GM19463 (cell line): ENCODE data around the gene NF2.
"Not testable (repeated sequence)": the region's sequence is repeated elsewhere in the genome, so short reads cannot be mapped to it uniquely, and the experiment has no call there.

Experiments
- ATAC-seq: cut with Tn5 transposase; IDR thresholded peaks from one replicate; pipeline ENCODE4 v1.9.1; 2021; ENCODE audit warnings: mild to moderate bottlenecking, moderate library complexity; ENCODE audit not compliant: unreplicated experiment

The NF2 gene

DNA sequence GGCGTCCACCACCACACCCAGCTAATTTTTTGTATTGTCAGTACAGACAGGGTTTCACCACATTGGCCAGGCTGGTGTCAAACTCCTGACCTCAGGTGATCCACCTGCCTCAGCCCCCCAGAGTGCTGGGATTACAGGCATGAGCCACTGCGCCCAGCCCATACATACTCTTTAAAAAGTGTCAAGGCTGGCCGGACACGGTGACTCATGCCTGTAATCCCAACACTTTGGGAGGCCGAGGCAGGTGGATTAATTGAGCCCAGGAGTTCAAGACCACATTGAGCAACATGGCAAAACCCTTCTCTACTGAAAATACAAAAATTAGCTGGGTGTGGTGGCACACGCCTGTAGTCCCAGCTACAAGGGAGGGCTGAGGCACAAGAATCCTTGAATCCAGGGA is 9.0 kb upstream of the NF2 start:
- ATAC-seq, result not testable (repeated sequence)

DNA sequence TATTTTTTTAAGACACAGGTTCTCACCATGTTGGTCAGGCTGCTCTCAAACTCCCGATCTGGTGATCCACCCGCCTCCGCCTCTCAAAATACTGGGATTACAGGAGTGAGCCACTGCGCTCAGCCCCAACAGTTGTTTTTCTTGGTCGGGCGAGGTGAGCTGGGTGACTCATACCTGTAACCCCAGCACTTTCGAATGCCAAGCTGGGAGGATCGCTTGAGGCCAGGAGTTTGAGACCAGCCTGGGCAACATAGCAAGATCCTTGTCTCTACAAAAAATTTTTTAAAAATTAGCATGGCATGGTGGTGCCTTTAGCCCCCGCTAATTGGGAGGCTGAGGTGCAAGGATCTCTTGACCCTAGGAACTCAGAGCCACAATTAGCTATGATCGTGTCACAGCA is 7.0 kb upstream of the NF2 start:
- ATAC-seq, result no peak

DNA sequence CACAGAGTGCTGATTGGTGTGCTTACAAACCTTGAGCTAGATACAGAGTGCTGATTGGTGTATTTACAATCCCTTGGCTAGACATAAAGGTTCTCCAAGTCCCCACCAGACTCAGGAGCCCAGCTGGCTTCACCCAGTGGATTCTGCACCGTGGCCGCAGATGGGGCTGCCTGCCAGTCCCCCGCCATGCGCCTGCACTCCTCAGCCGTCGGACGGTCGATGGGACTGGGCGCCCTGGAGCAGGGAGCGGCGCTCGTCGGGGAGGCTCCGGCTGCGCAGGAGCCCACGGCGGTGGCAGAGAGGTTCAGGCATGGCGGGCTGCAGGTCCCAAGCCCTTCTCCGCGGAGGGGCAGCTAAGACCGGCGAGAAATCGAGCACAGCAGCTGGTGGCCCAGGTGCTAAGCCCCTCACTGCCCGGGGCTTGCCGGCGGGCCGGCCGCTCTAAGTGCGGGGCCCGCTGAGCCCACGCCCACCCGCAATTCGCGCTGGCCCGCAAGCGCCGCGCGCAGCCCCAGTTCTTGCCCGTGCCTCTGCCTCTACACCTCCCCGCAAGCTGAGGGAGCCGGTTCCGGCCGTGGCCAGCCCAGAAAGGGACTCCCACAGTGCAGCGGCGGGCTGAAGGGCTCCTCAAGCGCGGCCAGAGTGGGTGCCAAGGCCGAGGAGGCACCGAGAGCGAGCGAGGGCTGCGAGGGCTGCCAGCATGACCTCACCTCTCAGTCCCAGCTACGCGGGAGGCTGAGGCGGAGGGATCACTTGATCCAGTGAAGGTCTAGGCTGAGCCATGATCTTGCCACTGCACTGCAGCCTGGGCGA is 5.4 kb upstream of the NF2 start:
- ATAC-seq, result not testable (repeated sequence)

DNA sequence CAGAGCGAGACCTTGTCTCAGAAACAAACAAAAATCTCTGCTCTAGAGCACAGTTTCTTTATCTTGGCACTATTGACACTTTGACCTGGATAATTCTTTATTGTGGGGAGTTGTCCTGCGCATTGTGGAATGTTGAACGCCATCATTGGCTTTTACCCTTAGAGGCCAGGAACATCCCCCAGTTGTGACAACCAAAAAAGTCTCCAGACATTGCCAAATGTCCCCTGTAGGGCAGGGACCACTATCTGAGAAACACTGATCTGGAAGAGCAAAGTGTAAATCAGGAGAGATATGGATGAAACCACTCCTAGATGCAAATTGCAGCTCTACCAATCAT is 4.8 kb upstream of the NF2 start:
- no peak for ATAC-seq

DNA sequence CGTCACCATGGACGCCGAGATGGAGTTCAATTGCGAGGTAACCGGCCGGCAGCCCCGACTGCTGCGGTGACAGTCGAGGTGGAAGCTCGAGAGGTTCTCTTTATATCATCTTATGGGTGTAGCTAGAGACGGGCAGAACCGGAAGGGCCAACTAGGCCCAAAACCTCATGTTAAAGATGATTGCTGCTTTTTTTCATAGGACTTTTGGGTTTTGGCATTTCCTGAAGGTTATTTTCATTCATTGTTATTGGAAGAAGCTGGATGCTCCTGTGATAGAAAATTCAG is 585 bp downstream of the NF2 start:
- ATAC-seq, result no peak

DNA sequence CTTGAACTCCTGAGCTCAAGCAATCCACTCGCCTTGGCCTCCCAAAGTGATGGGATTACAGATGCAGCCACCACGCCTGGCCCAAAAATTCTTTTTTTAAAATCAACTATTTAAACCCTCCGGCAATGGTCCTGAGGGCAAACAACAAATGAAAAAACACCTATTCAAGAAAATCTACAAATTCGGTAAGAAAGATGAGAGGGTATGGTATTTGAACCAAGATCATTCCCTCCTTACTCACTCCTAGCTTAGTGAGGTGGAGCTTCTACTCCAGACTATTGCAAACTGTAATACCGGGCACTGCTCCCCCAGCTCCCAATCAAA is 2.1 kb downstream of the NF2 start:
- no peak for ATAC-seq

DNA sequence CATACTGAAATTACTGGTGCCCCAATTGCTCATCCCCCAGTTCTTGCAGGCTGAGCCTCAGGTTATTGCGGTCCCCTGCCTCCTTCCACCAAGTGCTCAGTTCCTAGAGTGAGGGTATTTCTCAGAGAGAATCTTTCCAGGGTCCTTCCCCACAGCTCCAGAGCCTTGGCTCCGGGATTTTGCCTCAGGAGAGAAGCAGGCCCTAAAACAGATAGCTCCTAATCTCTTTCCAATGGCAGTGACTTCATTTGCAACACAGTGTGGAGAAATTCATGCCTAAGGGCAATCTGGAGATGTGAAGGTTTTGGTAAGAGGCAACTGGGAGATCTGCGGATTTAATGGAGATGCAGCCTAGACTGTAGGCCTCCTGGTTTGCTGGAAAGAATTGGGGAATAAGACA is 2.9 kb downstream of the NF2 start:
- no peak for ATAC-seq

DNA sequence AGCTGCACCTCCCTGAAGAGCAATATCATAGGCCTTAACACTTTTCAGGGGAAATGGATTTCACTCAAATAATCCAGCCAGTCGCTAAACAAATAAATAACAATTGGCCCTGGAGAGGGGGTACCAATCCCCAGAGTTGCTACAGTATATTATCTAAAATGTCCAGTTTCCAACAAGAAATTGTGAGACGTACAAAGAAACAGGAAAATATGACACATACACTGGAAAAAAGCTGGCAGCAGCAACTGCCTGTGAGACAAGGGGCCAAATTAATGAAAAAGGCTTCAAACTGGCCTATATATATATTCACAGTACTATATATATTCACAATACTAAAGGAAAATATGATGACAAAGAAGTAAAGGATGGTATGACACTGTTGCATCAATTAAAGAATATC is 4.0 kb downstream of the NF2 start:
- ATAC-seq, result no peak

DNA sequence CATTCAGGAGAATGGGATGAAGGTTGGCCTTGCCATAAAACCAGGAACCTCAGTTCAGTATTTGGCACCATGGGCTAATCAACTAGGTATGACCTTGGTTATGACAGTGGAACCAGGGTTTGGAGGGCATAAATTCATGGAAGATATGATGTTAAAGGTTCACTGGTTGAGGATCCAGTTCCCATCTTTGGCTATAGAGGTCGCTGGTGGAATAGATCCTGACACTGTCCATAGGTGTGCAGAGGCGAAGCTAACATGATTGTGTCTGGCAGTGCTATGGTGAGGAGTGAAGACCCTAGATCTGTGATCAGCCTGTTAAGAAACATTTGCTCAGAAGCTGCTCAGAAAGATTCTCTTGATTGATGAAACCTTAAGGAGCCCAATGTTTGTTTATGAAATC is 5.7 kb downstream of the NF2 start:
- no peak for ATAC-seq

DNA sequence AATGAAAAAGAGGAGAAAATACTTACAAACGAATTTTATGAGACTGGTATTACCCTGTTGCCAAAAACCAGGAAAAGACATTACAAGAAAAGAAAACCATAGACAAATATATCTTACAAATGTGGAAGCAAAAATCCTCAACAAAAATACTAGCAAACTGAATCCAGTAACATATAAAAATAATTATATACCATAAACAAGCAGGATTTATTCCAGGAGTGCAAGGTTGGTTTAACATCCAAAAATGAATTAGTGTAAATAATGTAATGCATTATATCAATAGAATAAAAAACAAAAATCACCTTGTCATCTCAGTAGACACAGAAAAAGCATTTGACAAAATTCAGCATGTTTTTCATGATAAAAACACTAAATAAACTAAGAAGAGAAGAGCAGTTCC is 7.3 kb downstream of the NF2 start:
- no peak for ATAC-seq

DNA sequence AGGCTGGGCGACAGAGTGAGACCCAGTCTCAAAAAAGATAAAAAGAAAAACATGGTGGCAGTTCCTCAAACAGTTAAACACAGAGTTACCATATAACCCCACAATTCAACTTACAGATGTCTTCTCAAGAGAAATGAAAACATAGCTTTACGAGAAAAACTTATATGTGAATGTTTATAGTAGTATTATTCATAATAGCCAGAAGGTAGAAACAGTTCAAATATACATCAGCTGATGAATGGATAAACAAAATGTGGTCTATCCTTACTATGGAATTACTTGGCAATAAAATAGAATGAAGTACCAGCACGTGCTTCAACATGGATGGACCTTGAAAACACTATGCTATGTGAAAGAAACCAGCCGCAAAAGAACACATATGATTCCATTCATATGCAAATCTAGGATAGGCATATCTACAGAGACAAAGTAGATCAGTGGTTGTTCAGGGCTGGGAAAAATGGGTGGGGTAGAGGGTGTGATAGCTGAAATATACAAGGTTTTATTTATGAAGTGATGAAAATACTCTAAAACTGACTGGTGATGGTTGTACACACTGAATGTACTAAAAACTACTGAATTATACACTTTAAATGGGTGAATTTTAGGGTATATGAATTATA is 12.4 kb downstream of the NF2 start:
- ATAC-seq, result no peak

DNA sequence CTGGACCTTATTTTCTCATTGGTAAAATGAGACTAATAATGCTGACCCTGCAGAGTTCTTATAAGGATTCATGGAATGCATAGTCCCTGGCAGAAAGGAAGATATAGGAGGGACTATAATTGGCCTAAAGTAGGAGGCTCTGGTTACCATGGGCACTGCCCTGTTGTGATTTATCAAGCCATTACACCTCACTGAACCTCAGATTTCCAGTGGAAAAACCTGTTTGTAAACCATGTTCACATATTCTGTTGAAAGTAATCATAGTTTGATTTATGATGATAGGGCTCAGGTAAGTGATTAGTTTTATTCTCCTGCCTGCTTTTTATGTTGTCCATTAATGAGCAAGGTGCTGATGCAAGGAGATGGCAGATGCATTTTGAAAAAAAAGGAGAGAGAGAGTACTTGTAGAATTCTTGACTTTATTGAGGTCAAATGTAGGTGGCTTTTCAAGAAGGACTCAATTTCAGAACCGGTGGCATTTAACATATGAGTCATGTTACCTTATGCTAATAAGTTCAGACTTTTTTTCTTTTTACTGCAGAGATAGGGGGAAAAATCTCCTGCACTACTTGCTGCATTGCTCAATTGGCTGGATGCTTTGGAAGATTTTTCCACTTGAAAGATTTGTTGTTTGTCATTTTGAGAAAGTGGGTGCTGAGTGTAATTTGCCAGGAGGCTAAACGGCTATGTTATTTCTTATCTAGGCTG is 14.6 kb downstream of the NF2 start:
- no peak for ATAC-seq

DNA sequence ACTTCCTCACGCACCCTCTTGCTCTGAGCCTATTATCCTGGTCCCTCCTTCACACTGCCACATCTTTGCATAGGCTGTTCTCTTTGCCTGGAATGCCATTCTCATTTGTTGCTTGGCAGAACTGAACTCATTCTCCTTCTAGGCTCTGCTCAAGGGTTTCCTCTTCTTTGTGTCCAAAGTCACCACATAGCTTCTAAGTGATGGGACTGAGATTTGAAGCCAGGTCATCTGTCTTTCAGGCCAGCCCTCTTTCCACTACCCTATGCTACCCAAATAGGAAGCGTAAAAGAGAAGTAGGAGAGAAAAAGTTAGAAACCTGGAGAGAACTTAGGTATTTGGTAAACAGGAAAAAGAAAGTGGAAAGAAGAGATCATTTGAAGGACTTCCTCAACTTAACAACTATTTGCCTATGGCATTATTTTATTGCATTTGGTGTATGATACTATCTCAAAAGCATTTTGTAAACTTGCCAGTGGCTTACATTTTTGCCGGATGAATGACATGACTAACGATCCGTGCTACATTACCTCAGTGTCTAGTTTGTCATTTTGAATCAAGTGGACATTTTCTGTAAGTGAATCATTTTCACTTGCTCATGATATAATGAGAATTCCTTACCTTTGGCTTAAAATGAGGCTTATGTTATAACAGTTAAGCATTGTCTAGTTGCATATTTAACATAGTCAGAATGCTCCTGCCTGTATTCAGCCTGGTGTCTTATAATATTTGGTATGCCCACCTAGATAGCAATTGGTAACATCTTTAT is 18.5 kb downstream of the NF2 start:
- ATAC-seq, result no peak

DNA sequence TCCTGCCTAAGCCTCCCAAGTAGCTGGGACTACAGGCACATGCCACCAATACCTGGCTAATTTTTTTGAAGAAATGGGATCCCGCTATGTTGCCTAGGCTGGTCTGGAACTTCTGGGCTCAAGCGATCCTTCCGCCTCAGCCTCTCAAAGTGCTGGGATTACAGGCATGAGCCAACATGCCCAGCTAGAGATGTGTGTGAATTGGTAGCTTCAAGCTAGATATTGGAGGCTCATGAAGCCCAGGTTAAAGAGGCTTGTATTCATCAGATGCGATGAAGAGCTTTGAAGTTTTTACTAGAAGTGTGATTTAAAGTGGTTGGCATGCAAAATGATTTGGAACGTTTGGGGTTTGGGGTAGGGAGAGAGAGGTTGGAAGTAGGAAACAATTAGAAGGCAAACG is 19.6 kb downstream of the NF2 start:
- ATAC-seq, result no peak

DNA sequence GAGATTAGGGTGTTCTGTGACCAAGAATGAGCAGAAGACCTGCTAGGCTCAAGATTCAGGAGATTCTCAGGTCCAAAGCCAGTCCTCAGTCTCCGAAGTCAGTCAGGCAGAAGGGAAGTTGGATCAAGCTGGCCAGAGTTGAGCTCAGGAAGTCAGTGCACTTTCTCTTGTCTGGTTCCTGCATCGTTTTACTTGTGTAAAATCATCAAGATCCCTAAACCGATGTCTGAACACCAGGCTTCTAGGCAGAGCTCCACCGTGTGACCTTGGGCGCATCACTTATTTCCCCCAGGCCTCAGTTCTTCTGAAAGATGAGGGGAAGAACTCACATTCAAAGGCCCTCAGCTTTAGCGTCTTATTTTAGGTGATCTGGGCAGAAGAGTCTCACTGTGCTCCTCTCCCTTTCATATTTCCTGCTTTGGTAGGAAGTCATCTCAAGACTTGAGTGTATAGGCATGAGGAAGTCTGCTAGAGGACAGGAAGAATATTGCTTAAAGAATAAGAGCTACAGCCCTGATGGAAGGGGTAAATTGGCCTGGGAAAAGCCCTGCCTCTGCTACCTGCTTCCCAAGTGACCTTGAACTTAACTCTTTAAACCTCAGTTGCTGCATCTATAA is 20.2 kb downstream of the NF2 start:
- ATAC-seq, result no peak

DNA sequence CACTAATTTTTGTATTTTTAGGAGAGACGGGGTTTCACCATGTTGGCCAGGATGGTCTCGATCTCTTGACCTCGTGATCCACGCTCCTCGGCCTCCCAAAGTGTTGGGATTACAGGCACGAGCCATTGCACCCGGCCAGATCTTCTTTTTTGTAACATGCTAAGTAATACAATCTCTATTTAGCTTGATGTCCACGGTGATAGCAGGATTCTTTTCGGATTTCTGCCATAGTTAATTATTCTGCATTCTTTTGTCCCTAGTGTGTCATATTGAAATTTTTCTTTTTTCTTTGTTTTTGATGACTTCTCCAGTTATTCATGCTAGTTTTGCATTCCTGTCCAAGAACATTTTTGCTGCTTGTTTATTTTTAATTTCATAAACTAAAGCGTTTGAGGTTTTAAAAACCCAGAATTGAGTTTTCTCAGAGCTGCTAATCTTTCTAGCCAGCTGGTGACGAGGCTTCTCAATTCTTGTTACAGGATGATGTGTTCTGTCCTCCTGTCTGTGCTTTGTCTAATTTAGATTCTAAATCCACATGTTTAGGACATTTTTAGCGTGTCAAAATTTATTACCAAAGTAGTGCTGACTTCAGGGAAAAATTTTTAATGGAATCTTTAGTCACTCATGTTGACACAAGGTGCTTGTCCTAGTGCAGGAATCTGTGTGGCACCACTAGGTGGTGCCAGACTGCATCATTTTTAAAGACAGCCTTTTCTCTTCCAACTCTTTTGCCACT is 21.8 kb downstream of the NF2 start:
- ATAC-seq, result no peak

DNA sequence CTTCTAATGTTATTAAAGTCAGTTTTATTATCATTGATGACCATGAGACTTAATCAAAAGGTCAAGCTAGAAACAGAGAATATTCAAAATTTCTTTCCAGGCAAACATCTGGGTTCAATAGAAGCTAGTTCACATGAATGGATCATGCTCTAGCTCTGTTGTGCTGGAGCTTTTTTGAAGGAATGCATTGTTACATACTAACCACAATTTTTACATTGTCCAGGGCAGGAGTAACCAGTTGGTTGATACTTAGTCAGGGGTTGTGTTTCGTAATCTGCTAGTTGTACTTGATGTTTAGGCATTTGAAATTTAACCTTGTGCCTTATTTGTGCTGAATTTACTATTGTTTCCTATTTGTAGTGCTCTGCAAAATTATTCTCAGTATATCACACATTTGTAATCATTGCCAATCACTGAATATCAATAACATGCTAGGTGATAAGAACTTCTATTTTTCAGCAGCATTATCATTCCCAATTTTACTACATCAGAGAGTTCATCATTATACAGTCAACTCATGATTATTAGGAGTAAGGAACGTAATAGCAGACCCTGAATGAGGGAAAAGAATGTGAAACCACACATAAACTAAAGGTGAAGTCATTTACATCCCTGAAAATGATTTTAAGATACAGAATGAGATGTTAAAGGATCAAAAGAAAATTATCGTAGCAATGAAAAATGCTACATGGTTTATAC is 23.2 kb downstream of the NF2 start:
- no peak for ATAC-seq

DNA sequence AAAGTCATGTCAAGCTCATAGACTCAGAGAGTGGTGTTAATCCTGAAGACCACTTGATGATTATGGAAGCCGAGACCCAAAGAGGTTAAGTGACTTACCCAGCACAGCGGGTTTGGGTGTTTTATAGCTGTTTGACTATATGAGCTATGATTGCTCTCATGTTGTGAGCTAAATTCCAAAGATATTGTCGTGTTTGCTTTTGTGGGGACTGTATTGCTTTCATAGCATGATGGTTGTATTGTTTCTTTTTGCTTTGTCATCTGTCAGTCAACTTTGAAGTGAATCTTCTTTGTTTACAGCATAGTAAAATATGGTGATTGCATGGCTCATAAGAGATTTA is 23.7 kb downstream of the NF2 start:
- ATAC-seq, result no peak

DNA sequence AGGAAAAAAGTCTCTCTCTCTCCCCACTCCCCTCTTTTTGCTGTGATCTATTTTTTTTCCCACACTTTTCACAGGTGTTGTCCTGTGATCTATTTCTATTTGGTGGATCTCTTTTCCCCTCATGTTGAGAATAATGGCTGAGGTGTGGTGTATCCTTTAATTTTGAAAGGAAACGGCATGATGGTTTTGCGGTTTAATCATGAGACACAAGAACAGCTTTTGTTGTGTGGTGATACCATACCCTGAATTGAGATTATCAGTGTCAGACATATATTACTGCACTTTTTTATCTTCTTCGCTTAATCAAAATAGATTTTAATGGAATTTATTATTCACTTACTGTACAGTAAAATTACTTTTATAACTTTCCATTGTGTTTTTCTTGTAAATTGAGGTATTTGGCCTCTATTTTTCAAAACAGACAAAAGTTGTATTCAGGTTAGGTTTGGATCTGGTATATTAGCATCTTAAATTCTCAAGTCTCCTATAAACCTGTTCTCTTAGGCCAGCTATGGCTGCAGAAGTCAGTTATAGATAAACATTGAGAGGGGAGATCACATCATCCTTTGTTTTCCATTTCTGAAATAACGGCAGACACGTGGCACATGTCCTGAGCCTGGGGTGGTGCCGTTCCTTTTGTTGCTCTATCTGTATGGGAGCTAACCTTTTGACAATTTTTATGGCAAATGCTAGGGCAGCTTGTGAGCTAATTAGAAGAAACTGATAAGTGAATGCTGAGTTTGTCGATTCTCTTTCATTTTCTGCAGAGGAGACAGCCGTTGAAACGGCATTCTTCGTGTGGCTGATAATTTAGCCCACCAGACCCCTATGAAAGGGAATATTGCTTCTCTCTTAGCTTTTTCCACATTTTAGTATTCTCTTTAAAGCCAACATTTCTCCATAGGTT is 25.8 kb downstream of the NF2 start:
- no peak for ATAC-seq
